GM12873 (cell line): ENCODE results near the gene SHROOM3.

Source experiments
- CTCF ChIP-seq: IDR thresholded peaks from 2 replicates; pipeline ENCODE4 v1.5.1; 2012; ENCODE audit warnings: low read depth, mild to moderate bottlenecking, moderate library complexity, low read length, control low read depth; ENCODE audit not compliant: insufficient read depth; ENCODE audit errors: missing control alignments

Gene SHROOM3

GRCh38 chr4:76498550-76498949 is 63.5 kb downstream of the SHROOM3 start:
- TF ChIP-seq CTCF: no peak

- no peak for TF ChIP-seq CTCF
Measured at GRCh38 chr4:76499461-76499860, 64.4 kb downstream of the SHROOM3 start.

GRCh38 chr4:76502886-76503285 is 67.9 kb downstream of the SHROOM3 start:
- TF ChIP-seq CTCF: no peak

- TF ChIP-seq CTCF: peak; percentile 51
Measured at GRCh38 chr4:76504613-76505465, 69.8 kb downstream of the SHROOM3 start.

GRCh38 chr4:76511947-76512346 is 76.9 kb downstream of the SHROOM3 start:
- TF ChIP-seq CTCF: no peak

GRCh38 chr4:76513482-76513881 is 78.5 kb downstream of the SHROOM3 start:
- no peak for TF ChIP-seq CTCF

GRCh38 chr4:76514087-76514486 is 79.1 kb downstream of the SHROOM3 start:
- TF ChIP-seq CTCF: no peak
